Stimulated activated CD8-positive, alpha-beta memory T cell treated with anti-CD3 and anti-CD28 coated beads, Interleukin-2, amount 100 ng/mL, for 48 hours (primary cell): ENCODE results near the gene WDR6.

Experiments
- DNase-seq, 2 donors: peaks; one replicate each; pipeline ENCODE4 v3.0.0-alpha.2; 2020; ENCODE audit warnings: low read depth in 2 of 2

The WDR6 gene

DNA sequence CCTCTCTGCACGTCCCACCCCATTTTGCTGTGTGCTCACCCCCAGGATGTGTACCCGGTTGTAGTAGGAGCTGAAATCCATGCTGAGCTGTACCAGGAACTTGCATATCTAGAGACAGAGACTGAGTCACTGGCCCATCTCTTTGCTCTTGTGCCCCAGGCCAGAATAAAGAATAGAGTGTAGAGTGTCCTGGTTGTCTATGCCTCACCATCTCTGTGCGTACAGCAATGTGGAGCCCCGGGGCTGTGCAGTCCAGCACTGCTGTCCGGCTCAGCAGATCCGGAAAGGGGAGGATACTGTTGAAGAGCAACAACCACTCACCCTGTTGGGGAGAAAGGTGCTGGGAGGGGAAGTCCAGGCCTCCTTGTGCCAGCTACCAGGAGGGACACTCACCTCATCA is 8.6 kb downstream of the WDR6 start:
- no peak for DNase-seq

DNA sequence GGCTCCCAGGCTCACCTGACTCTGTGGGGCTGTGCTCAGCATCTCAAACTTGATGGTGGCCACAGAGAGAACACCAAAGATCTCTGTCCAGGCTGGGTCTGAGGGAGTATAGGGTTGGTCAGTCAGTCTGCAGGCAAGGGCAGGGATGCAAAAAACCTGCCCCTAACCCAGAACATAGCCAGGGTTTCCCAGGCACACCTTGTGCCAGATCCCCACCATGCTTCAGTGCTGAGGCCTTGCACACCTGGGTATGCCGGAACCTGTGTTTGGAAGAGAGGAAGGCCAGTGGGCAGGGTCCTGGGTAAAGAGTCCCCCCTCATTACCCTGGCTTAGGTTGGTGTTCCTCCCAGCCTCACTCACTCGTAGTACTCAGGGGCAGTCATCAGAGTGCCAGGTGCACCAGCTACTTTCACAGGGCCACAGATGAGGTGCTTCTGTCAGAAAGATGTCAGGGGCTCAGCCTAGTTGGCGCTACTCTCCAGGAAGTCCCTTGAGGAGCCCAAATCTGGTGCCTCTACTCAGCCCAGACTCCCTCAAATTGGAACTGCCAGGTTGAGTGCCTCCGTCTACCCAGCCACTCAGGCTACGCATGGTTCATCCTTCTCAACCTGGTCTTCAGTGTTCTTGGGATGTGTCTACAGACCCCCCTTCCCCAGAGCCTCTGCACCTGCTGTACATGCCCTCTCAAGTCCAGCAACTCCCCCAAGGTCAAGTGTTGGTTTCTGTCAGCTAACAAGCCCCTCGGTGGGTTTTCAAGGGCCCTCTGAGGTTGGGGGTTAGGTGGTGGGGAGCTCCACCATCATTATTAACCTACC is 9.4 kb downstream of the WDR6 start:
- no peak for DNase-seq

DNA sequence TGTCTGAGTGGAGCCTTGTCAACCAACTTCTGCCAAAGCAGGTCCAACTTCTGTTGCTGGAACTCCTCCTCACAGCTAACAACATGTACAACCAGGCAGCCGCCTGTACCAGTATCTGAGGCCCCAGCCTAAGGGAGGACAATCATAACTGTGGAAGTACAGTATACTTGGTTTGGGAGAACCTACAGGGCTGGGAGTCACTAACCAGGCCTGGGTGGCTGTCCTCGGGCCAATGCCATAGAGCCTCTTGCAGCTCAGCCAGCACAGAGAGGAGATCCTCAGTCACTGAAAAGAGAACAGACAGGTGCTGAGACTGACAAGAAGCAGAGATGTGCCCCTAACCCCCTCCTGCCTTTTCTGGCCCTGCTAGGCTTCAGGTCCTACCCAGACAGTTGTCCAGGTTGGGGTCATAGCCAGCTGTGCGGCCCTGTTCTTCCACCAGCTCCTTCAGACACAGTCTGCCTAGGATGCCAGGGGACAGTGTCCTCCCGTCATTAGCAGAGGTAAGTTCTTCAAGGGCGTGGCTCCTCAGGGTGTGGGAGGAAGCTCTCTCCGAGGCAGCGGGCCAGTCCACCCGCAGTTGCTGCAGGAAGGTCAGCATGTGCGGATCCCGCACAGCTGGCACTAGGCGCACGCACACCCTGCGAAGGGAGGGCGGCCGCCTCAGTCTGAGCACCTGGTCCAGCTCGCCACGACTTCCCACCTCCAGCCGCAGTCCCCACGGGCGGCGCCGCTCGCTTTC is 10.2 kb downstream of the WDR6 start:
- DNase-seq = no peak

DNA sequence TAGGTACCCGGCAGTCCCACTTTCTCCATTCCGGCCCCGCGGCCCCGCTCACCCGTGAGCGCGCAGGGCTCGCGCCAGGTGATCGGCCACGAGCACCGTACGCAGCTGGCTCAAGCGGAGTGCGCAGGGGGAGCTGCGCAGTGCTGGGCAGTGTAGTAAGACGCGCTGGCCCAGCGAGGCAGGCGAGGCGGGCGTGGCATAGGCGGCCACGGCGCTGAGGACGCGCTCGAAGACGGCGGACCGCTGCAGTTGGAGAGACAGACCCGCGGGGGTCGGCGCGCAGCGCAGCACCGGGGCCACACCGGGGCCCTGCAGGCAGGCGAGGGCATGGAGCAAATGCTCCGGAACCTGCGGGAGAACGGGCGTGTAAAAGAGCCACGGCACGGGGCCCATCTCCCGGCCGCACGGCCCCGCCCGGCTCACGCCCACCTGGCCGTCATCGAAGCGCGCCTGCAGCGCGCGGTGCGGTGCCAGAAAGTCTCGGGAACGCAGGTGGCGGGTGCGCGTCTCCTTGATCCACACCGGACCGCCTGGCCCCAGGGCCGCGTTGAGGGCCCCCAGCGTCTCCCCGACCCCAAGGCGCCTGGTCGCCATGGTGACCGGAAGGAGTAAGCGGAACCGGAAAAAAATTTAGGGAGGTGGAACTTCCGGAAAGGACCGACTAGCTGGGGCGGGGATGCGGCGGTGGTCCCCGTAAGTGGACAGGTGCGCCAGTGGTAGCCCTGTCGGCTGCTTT is 10.9 kb downstream of the WDR6 start, which contains the start of gene DALRD3:
DALRD3 (minus strand) TSS at position 610 of the 736 bp plus-strand sequence; CDS start at position 594, 16 bp downstream.
- DNase-seq = peak; percentile 54 to 61

DNA sequence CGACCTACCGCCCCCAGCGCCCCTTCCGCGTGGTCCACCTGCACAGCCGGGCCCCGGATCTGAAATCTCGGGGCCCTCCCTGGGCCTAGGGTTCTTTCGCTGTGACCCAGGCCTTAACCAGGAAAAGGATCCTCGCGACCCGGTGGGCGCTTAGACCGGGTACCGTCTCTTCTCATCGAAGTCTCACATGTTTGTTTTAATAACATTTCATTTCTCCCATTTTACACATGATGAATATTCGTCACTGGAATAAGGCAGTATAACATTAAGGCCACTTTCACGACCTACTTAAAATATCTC is 11.5 kb downstream of the WDR6 start:
- no peak for DNase-seq

DNA sequence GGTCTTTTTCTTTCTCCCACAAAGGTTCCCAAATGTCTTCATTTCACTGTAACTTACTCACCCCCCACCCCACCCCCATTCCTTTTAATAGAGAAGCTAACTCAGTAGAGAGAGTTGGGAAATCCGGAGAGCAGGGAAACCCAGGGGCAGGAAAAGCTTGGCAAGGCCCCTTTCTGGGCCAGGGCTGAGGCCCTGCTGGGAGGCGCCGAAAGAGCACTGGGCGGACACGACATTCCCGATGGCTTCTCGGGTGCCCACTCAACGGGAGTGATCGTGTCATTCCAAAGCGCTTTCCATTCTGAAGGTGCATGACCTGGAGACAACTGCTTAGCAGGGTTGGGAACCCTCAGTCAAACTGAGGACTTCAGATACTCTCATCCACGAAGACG is 12.7 kb downstream of the WDR6 start:
- no peak for DNase-seq

DNA sequence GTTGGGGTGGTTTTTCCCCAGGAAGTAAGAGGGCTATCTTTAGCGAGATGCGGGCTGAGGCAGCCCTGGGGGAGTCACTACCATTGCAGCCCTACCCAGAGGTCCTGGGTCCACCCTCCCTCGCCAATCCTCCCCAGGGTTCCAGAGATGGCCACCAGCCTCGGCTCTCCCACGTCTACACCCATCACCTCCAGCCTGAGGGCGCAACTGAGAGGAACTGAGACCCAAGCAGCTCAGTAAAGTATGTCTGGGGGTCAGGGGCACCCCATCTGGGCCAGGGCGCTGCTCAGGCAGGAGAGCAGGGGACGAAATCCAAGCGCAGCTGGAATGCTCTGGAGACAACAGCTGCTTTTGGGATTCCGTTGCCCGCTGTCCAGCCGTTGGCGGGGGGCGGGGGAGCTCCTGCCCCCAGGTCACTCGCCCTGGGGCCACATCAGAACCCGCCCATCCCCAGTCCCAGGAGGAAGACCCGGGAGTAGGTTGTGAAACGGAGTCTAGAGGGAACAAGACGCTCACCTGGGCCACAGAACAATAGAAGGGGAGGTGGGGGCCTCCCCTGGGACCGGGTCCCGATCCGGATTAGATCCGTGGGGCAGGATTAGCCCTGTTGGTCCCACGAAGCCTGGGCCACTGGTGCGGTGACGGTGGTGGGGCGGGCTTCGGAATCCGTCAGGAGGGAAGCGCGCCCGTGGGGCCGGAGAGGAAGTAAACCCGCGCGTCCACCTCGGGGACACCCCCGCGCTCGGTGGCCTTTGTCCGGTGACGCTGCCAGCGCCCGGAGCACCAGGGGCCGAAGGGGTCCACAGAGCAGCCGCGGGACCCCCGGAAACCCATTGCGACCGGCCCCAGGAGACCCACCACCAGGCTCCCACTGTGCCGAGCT is 13.4 kb downstream of the WDR6 start:
- DNase-seq = no peak

DNA sequence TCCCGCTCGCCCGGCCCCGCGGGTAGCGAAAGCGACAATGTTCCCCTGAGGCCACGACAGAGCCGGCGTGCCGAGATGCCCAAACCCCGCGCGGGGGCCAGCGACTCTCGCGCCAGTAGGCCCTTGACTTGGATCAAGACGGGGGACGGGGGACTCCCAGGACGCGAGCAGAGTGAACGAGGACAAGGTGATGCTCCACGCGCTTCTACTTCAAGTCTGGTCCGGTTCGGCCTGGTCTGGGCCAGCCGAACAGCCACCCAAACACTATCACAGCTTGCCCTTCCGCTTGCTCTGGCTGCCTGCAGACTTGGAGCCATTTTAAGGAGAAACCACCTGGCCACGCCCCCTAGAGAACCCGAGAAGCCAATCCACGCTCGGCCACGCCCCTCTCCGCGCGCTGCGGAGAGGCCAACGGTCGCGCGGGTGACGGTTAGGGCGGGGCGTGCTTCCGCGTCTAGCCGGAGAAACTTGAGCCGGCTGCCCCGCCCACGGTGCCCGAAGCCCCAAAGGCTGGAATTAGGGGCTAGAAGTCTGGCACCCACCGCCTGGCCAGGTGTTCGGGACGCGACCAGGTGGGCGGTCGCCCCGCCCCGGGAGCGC is 14.1 kb downstream of the WDR6 start:
- DNase-seq = peak; percentile 99

DNA sequence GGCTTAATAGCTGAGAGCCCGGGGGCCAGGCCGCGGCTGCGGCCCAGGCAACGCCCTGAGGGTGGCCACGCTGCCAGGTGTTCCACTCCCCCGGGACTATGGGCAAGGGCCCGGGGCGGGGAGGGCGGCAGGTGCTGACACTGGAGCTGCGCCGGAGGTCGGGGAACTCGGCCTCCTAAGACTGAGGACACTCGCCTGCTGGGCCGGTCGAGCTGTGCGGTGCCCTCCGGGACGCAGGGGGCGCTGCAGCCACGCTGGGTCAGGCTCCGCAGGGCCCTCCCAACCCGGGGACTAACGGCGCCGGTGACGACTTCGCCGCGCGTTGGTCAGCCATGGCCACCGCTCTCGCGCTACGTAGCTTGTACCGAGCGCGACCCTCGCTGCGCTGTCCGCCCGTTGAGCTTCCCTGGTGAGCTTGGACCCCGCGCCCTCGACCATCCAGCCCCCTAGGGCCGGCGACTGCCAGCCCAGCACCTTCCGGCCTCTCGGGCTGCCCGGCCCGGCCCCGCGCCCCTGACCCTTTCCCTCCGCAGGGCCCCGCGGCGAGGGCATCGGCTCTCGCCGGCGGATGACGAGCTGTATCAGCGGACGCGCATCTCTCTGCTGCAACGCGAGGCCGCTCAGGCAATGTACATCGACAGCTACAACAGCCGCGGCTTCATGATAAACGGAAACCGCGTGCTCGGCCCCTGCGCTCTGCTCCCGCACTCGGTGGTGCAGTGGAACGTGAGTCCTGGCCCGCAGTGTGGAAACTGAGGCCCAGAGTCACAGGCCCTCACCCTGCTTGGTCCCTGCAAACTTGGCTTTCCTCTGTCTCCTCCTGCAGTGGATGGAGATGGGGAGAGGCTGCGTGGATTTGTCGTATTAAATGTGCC is 14.9 kb downstream of the WDR6 start, which contains the start of gene NDUFAF3:
NDUFAF3 (plus strand) TSS at position 309 of the 875 bp plus-strand sequence; CDS start at position 333, 24 bp downstream.
- DNase-seq = peak; percentile 90 to 91

DNA sequence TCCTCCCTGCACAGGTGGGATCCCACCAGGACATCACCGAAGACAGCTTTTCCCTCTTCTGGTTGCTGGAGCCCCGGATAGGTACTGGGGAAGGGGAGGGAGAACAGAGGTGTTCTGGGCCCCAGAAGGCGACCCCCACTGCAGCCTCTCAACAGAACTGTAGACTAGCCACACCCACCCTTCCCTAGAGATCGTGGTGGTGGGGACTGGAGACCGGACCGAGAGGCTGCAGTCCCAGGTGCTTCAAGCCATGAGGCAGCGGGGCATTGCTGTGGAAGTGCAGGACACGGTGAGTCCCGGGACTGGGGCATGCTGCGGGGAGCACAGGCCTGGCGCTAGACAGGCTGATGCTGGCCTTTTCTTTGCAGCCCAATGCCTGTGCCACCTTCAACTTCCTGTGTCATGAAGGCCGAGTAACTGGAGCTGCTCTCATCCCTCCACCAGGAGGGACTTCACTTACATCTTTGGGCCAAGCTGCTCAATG is 15.5 kb downstream of the WDR6 start:
- no peak for DNase-seq

DNA sequence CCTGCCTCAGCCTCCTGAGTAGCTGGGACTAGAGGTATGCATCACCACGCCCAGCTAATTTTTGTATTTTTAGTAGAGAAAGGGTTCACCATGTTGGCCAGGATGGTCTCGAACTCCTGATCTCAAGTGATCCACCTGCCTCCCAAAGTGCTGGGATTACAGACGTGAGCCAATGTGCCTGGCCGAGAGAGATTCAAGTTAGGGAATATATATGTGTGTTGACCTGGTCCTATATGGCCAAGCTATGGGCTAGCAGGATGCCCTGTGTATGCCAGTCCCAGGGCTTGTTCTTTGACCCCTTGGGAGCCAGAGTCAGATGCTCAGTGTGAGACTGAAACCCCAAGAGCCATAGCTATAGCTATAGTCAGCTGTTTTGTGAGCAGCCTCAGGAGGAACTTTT is 16.6 kb downstream of the WDR6 start:
- no peak for DNase-seq

DNA sequence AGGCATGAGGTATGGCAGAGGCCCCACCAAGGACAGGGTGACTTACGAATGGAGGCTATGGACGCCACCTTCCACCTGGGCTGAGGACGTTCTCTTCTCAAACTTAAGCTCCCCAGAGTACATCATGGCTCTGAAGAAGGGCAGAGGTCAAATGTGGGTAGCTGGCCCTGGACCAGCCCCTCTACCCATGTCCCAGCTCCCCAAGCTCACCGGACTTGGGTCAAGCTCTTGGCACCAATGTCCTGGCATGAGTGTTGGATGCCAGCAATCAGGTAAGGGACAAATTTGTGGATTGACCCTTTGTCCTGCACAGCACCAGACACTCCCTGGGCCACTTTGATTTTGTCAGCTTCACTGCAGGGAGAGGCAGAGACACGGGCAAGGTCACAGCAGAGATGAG is 17.3 kb downstream of the WDR6 start:
- no peak for DNase-seq

DNA sequence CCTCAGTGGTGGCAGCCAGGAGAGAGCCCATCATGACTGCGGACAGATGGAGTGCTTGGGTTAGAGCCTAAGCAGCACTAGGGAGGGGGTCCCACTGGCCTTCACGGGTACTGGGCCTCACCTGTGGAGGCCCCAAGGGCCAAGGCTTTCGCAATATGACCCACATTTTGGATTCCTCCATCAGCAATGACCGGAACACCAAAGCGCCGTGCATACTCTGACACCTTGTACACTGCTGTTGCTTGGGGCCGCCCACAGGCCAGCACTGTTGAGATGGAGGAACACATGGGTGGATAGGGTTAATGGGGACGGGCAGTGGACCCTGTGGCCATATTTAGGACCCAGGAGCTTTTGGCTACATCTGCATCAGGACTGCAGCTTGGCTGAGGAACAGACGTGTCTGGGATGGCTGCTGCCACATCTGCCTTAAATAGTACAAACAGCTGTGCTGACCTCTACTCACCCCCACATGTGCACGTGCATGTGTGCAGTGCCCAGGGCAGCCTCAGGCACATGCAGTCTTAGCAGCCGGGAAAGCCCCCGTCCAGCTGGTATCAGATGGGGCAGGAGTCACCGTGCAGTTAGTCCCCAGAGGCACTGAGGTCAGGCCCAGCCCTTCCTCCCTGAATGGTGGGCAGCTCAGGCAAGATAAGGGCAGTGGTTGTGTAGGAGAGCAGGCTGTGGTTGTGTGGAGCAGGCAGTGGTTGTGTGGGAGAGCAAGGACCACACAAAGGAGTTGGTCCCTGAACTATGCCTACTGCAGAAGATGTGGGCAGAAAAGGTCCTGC is 18.0 kb downstream of the WDR6 start:
- no peak for DNase-seq

DNA sequence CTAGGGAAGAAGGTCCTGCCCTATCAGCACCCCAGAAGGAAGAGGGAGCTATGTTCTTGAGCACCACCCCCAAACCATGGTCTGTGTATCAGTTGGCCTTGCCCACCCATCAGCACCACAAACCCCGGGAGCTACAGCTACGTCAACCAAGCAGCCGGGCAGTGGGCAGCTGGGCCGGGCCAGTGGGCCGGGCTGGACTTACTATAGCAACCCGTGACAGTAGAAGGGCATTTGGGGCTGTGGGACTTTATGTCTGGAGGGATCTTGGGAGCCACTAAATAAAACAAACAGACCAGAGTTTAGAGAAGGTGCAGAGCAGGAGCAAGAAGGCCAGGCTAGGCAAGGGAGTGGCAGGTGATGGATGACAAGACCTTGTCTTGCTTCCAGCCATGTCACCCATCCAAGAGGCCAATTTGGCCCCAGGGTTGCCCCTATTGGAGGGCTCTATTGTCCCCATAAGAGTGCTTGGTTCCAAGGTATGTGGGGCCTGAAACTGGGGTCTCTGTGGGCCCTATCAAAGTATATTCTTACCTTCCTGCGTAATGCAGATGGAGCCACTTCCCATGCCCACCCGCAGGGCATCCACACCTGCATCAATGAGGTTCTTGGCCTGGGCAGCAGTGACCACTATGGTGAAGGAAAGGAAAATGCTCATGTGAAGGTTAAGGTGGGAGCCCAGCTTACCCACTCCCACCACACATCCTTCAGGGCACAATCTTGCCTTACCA is 18.8 kb downstream of the WDR6 start:
- no peak for DNase-seq

DNA sequence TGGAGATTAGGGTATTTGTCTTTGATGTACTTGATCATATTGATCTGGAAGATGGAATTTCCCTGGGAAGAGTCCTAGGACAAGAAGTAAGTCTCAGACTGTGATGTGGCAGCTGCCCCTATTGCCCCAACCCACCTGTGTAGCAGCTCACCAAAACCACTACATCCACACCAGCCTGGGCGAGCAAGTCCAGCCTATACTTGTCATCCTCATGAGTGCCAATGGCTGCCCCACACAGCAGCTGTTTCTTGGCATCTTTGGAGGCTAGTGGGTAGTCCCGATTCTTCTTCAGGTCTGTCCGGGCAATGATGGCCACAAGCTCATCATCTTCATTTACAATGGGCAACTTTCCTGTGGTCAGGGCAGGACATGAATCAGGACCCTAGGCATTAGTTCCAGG is 19.3 kb downstream of the WDR6 start:
- DNase-seq = no peak

DNA sequence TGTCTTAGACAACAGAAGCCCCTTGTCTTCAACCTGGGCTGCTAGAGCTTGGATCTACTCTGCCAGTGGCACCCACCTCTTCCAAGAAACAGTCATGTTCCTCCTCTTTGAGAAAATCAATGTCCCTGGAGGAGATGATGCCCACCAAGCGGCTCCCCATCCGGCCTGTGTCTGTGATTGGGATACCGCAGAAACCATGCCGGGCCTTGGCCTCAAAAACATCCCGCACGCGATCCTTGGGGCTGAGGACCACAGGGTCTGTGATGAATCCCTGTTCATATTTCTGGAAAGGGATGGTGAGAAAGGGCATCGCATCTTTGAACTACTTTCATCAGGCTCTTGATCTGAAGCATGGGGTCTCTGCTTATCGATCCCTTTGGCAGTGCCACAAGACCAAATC is 20.4 kb downstream of the WDR6 start:
- no peak for DNase-seq

DNA sequence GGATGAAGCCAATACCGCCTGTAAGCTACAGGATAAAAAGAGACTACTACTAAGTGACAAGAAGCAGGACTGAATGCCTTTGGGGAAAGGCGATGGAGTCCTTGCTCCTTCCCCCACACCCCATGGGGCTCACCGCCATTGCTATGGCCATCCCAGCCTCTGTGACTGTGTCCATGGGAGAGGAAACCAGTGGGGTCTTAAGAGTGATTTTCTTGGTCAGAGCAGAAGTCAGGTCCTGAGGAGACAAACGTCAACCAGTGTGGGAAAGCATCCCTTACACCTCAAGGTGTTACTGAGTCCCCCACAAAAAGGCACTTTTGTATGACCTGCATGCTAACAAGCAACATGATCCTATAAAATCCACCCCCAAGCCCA is 21.1 kb downstream of the WDR6 start:
- DNase-seq = no peak
